ENCODE results near the gene RHBDL3. TPM values are rescaled to one million over a fixed set of nuclear protein-coding genes. Genes with fewer than 3 reads are reported as not detected.

The RHBDL3 gene
- total RNA-seq, 2 donors from 2014 or later = 0.86 TPM; not detected in 1

- intact Hi-C loops (cut with DNase I) = no loop called here
- no peak for DNase-seq (ENCODE audit: low spot score)
Measured at GRCh38 chr17:32264823-32265191, 825 bp upstream of the RHBDL3 start.

- no peak for DNase-seq (ENCODE audit: low spot score)
- intact Hi-C loops (cut with DNase I) = no loop called here
Measured at GRCh38 chr17:32266051-32266388, 388 bp downstream of the RHBDL3 start.

- intact Hi-C loops (cut with DNase I) = no loop called here
Measured at GRCh38 chr17:32266389-32267301, 1.0 kb downstream of the RHBDL3 start.

DNA sequence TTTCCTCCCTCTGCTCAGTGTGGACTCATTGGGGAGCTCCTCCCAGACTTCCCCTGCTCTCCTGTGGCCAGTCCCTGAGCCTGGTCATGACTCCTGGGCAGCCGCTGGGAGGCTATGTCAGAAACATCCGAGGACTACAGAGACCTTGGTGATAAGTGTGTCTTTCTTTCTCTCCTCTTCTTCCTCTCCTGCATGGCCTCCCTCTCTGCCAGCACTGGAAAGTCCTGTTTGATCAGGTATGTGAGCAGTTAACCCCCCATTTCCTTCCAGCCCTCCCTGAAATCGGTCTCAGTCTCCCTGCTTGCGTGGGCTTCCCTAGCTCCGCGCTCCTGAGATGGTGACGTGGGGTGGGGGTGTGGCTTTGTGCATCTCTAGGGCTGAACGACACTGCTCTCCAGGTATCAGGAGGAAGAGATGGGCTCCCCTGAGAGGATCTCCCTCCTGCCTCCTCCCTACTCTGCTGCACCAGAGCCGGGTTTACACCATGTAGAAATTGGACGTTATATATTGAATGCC lies 2.1 kb downstream of the RHBDL3 start:
- no peak for DNase-seq (ENCODE audit: low spot score)
- intact Hi-C loops (cut with DNase I) = no loop called here

More at GRCh38 chr17:32266389-32267301, 1.0 kb downstream of the RHBDL3 start:
- no peak for DNase-seq (ENCODE audit: low spot score)

- intact Hi-C loops (cut with DNase I) = no loop called here
- DNase-seq (ENCODE audit: low spot score) = no peak
Measured at GRCh38 chr17:32268734-32269288, 3.2 kb downstream of the RHBDL3 start.

GRCh38 chr17:32269377-32269776 lies 3.7 kb downstream of the RHBDL3 start:
- DNase-seq (ENCODE audit: low spot score) = no peak
- intact Hi-C loops (cut with DNase I) = no loop called here

DNA sequence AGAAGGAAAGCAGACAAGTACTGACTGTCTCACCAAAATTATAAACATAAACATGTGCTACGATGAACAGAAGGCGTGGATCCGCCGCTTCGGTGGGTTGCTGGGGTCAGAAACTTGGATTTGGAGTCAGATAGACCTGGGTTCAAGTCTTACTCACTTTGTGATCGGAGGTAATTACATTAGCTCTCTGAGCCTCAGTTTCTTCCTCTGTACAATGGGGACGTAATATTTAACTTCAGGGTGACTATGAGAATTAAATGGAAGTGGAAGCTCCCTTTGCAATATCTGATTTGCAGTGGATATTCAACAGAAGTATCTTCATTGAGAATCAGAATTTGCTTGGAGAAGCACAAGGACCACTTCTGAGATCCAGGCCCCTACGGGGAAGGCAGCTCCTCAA lies 6.2 kb downstream of the RHBDL3 start:
- DNase-seq (ENCODE audit: low spot score) = no peak
- intact Hi-C loops (cut with DNase I) = no loop called here

GRCh38 chr17:32274101-32274500 lies 8.5 kb downstream of the RHBDL3 start:
- DNase-seq (ENCODE audit: low spot score) = no peak
- intact Hi-C loops (cut with DNase I) = no loop called here

- intact Hi-C loops (cut with DNase I) = no loop called here
- DNase-seq (ENCODE audit: low spot score) = no peak
Measured at GRCh38 chr17:32274643-32275042, 9.0 kb downstream of the RHBDL3 start.

DNA sequence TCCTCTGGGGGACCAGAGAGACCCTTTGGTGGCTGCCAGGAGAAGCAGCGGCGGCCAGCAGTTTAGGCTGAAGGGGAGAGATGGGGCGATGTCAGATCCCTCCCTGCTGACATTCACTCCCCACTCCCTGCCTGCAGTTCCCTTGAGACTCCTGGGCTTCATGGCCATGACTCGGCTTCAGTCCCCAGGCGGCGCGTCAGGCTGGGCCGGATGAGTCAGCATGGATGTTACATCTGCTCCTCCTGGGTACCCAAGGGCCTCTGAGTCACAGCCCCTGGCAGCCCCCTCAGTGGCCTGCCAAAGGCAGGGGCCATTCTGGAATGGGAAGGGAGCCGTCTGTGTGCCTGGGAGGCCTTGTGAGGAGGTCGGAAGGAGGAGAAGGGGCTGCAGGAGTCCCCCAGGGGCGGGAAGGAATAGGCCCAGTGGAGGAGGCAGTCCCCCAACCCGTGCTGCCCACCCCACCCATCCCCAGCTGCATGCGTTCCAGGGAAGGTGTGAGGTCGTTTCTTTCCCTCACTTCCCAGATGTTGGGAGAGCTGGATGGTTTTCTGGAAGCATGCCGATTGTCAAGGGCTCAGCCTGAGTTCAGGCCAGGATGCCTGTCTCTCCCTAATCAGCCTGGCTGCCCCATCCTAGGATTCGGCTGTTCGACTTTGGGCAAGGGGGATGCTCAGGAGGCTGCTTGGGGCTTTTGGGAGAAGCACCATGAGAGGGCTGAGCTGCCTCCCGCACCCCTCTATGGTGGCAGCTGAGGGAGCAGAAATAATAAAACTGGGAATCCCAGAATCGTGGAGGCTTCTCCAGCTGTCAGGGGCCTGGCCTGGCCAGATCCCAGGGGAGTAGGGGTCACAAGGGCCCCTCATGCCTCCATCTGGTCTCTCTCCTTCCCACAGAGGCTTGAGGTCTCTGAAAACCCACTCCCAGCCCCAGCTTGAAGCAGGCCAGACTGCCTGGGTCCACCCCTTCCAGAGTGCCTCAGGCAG lies 9.7 kb downstream of the RHBDL3 start:
- intact Hi-C loops (cut with DNase I) = no loop called here
- peak; percentile 88 for DNase-seq (ENCODE audit: low spot score)

GRCh38 chr17:32276171-32276601 lies 10.6 kb downstream of the RHBDL3 start:
- intact Hi-C loops (cut with DNase I) = no loop called here
- no peak for DNase-seq (ENCODE audit: low spot score)

- no peak for DNase-seq (ENCODE audit: low spot score)
- intact Hi-C loops (cut with DNase I) = no loop called here
Measured at GRCh38 chr17:32277284-32277683, 11.7 kb downstream of the RHBDL3 start.

DNA sequence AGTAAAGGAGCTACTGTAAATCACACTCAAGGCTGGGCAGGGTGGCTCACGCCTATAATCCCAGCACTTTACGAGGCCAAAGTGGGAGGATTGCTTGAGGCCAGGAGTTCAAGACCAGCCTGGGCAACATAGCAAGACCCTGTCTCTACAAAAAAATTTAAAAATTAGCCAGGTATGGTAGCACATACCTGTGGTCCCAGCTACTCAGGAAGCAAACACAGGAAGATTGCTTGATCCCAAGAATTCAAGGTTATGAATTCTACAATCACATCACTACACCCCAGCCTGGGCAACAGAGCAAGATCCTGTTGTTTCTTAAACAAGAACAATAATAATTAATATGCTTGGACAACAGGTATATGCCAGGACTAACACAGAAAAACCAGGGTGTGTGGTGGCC lies 13.2 kb downstream of the RHBDL3 start:
- intact Hi-C loops (cut with DNase I) = no loop called here
- DNase-seq (ENCODE audit: low spot score) = no peak

GRCh38 chr17:32279891-32280716 lies 14.5 kb downstream of the RHBDL3 start:
- DNase-seq (ENCODE audit: low spot score) = no peak
- intact Hi-C loops (cut with DNase I) = no loop called here

DNA sequence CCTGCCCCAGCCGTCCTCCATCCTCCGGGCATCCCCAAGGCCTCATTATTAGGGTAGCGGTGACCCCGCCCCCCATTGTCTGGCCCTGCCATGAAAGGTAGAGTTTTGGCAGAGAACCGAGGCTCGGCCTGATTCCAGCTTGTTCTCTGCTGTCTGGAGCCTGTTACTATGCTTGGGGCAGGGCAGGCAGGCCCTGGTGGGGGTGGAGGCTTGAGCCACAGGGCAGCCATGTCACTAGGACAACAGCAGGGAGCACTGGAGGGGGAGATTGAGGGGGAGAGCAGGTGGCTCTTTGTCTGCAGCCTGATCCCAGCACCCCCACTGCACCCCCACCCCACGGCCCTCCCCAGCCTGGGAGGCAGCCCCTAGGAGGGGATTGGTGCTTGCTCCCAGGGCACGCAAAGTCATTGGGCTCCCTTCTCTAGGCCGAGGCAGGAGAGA lies 15.4 kb downstream of the RHBDL3 start:
- DNase-seq (ENCODE audit: low spot score) = no peak

GRCh38 chr17:32283745-32284201 lies 18.1 kb downstream of the RHBDL3 start:
- no peak for DNase-seq (ENCODE audit: low spot score)
- intact Hi-C loops (cut with DNase I) = no loop called here

More for the DNA sequence above, 15.4 kb downstream of the RHBDL3 start:
- intact Hi-C loops (cut with DNase I) = no loop called here

DNA sequence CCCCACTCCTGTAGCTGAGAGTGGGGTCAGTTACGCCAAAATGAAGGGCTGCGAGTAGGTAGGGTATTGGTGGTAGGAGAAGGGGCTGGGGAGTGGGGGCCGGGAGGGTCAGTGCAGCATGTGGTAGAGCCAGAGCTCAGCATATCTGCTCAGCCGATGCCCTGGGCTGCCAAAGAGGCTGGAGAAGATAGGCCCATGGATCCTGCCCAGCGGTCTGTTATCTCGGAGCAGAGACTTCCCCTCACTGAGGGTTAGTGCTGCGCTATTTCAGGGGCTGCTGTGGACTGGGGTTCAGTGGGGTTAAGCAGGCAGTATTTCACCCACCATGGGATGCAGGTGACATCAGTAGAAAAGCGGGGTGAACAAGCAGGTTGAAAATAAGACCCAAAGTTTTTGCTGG lies 19.7 kb downstream of the RHBDL3 start:
- intact Hi-C loops (cut with DNase I) = no loop called here
- DNase-seq (ENCODE audit: low spot score) = no peak

DNA sequence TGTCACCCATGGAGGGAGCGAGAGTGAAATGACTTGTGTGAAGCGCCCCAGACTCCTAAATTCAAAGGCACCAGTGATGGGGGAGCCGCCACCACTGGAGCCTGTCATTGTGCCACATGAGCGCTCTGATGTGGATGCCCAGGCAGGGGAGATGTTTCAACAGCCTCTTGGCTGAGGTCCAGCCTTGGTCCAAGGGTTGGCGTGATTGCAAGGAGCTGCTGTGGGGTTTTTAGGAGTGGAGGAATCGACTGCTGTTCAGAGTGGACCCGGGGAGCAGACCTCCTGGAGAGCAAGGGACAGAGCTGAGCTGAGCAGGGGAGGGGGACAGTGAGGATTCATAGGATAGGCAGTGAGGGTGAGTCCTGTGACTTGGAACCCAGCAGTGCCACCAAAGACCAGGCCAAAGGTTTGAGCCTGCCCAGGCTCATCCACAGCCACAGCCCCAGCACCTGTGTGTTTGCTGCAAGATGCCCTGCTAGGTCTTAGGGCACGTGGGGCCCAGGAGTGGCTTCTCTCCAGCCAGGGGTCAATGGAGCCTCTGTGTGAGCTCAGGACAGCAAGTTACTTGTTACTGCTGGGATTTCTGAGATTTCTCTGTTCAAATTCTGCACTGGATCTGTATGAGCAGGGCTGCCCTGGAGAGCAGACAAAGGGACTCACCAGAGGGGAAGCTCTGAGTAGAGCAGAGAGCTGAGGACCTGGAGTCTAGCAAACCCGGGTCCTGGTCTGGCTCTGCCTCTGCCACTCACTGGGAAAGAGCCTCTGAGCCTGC lies 20.3 kb downstream of the RHBDL3 start:
- no peak for DNase-seq (ENCODE audit: low spot score)

More for the DNA sequence above, 20.3 kb downstream of the RHBDL3 start:
- intact Hi-C loops (cut with DNase I) = no loop called here
